H1 (cell line): ENCODE measurements around the gene TRAPPC2. TPM values are rescaled to one million over a fixed set of nuclear protein-coding genes. Genes with fewer than 3 reads are reported as not detected.

ENCODE experiments used
- CHD7 ChIP-seq: fragments of 300-600 bp; sonication (generic); IDR thresholded peaks from 2 replicates; pipeline ENCODE4 v1.7.1; 2012; ENCODE audit warnings: low read length, moderate library complexity, mild to moderate bottlenecking, inconsistent platforms; ENCODE audit not compliant: insufficient replicate concordance
- HDAC2 ChIP-seq, 2 experiments: fragments of 300-600 bp in 1 of 2; sonication (generic) in 1 of 2; IDR thresholded peaks; 2 replicates each; pipeline ENCODE4 v1.6.1; 2011 to 2012; ENCODE audit warnings: low read depth in 2 of 2, low read length in 2 of 2, mild to moderate bottlenecking in 2 of 2, moderate library complexity in 2 of 2, borderline replicate concordance in 1 of 2, inconsistent platforms in 1 of 2
- RAD21 ChIP-seq, 2 experiments: IDR thresholded peaks in 1 of 2; conservative IDR thresholded peaks in 1 of 2; 2 replicates each; pipeline ENCODE4 v1.6.1; 2011; ENCODE audit warnings: low read depth in 2 of 2, low read length in 2 of 2, improper control_type of control experiment in 1 of 2, inconsistent platforms in 1 of 2, mild to moderate bottlenecking in 1 of 2, moderate library complexity in 1 of 2
- RBBP5 ChIP-seq: IDR thresholded peaks from 2 replicates; pipeline ENCODE4 v1.7.1; 2012; ENCODE audit warnings: low read depth, mild to moderate bottlenecking, inconsistent platforms, low read length, moderate library complexity, borderline replicate concordance
- SP1 ChIP-seq: IDR thresholded peaks from 2 replicates; pipeline ENCODE4 v1.6.1; 2011; ENCODE audit warnings: low read depth, low read length
- polyA plus RNA-seq, 7 experiments: library from polyadenylated mRNA; depleted of rRNA in 3 of 7; stranded (reverse) in 5 of 7; unstranded in 2 of 7; fragments of >200 nt in 5 of 7; fragments of 200-250 nt in 2 of 7; gene quantifications; 1 replicate in 5 of 7; 2 replicates in 1 of 7; 4 replicates in 1 of 7; pipeline versions ENCODE4 v1.2.1 to v1.2.3, GENCODE V29; 2011 to 2013; ENCODE audit warnings: missing spikeins in 2 of 7, mixed read lengths in 2 of 7
- total RNA-seq: library from RNA; stranded (reverse); fragmentation: NEBNext Ultra II Directional; extraction: Animal tissue kit (Norgen Biotek cat#: 25700); gene quantifications from 2 replicates; pipeline ENCODE4 v1.2.1, GENCODE V29; 2021

Gene TRAPPC2
- total and polyA plus RNA-seq, 2 of the 8 experiments (the other 6 are each of a cell fraction or from before 2014, with no cell fraction given) = 6.7 to 10.8 TPM

- TF ChIP-seq CHD7 (peak; percentile 68), RBBP5 (no peak), HDAC2 (IDR thresholded peaks at IDR 0.05; ENCODE audit: borderline replicate concordance in 1 of 2, low read depth in 2 of 2, low read length in 2 of 2) (no peak), RAD21 (IDR thresholded peaks at IDR 0.05 in 1 of 2, conservative IDR thresholded peaks at IDR 0.05 in 1 of 2; ENCODE audit: low read depth in 2 of 2, low read length in 2 of 2) (peak in 1 of 2 experiments; percentile 15; a peak in 1 of 4 replicates), SP1 (0 out of 2 replicates have a peak, but pooled peaks have one; percentile 7)
These were observed 27.4 kb upstream of the TRAPPC2 start (continued) for GRCh38 chrX:13761606-13762414.
